Glomerular visceral epithelial cell (primary cell): ENCODE data around the gene NKIRAS2.
A peak's percentile ranks its signal among the peaks of the same experiment; 100 is the strongest.
"Not testable (repeated sequence)": the region's sequence is repeated elsewhere in the genome, so short reads cannot be mapped to it uniquely, and the experiment has no call there.

Experiments
- DNase-seq: peaks from one replicate; pipeline ENCODE4 v3.0.0-alpha.2; 2016; ENCODE audit errors: extremely low spot score

Gene NKIRAS2

GRCh38 chr17:41998497-41998896, 21.4 kb upstream of the NKIRAS2 start:
- no peak for DNase-seq

GRCh38 chr17:42000413-42001133, 19.3 kb upstream of the NKIRAS2 start:
- DNase-seq = no peak

- DNase-seq = no peak
Observed at GRCh38 chr17:42001729-42002128, 18.2 kb upstream of the NKIRAS2 start.

GRCh38 chr17:42002175-42002791, 17.6 kb upstream of the NKIRAS2 start:
- DNase-seq = no peak

- DNase-seq = no peak
Observed at GRCh38 chr17:42002792-42003301, 17.0 kb upstream of the NKIRAS2 start.

GRCh38 chr17:42005166-42005565, 14.7 kb upstream of the NKIRAS2 start:
- DNase-seq = no peak

GRCh38 chr17:42009170-42009569, 10.7 kb upstream of the NKIRAS2 start:
- DNase-seq = no peak

GRCh38 chr17:42010266-42010680, 9.6 kb upstream of the NKIRAS2 start:
- peak; percentile 25 for DNase-seq

GRCh38 chr17:42010898-42011516, 8.9 kb upstream of the NKIRAS2 start:
- peak; percentile 27 for DNase-seq

GRCh38 chr17:42012363-42012762, 7.5 kb upstream of the NKIRAS2 start:
- DNase-seq = not testable (repeated sequence)

GRCh38 chr17:42013740-42014139, 6.2 kb upstream of the NKIRAS2 start:
- not testable (repeated sequence) for DNase-seq

GRCh38 chr17:42016411-42016831, 3.5 kb upstream of the NKIRAS2 start:
- DNase-seq = peak; percentile 17

- peak; percentile 93 for DNase-seq
Observed at GRCh38 chr17:42016941-42017865, 2.7 kb upstream of the NKIRAS2 start, which contains the start of gene DNAJC7. TSS of gene DNAJC7 (minus strand) at chr17:42017439. CDS start at chr17:42017416, 23 bp downstream.

- no peak for DNase-seq
Observed at GRCh38 chr17:42017866-42018200, 2.1 kb upstream of the NKIRAS2 start.

GRCh38 chr17:42018339-42018738, 1.6 kb upstream of the NKIRAS2 start:
- DNase-seq = no peak

GRCh38 chr17:42018988-42019387, 902 bp upstream of the NKIRAS2 start:
- DNase-seq = no peak

- not testable (repeated sequence) for DNase-seq
Observed at GRCh38 chr17:42020845-42021244, 955 bp downstream of the NKIRAS2 start.

GRCh38 chr17:42023524-42024349, 3.8 kb downstream of the NKIRAS2 start:
- DNase-seq = no peak

- DNase-seq = no peak
Observed at GRCh38 chr17:42025191-42025579, 5.3 kb downstream of the NKIRAS2 start.

GRCh38 chr17:42025936-42026335, 6.0 kb downstream of the NKIRAS2 start:
- DNase-seq = no peak
